Measurements from ENCODE around the gene CCNDBP1.

- TF ChIP-seq CTCF (IDR thresholded peaks at IDR 0.05), result no peak
- no peak for TF ChIP-seq EZH2phosphoT487 (IDR thresholded peaks at IDR 0.05)
- TF ChIP-seq EZH2 (IDR thresholded peaks at IDR 0.05), result no peak
These were observed 28.3 kb downstream of the CCNDBP1 start for GRCh38 chr15:43213466-43213865.
